CD8-positive, alpha-beta memory T cell (primary cell): ENCODE data around the gene KBTBD6. TPM values are rescaled to one million over a fixed set of nuclear protein-coding genes. Genes with fewer than 3 reads are reported as not detected.
A peak's percentile ranks its signal among the peaks of the same experiment; 100 is the strongest.

Experiments
- CTCF ChIA-PET: fragments of 350-600 bp; sonication (Branson Sonifier 250); formaldehyde crosslinking; loops from one replicate; lab custom pipeline; 2021; ENCODE audit warnings: antibody characterized with exemption; lab: Charles Lee
- POLR2A ChIA-PET: fragments of 350-600 bp; sonication (Branson Sonifier 250); formaldehyde crosslinking; loops from one replicate; lab custom pipeline; 2021; ENCODE audit warnings: antibody characterized with exemption; lab: Charles Lee
- DNase-seq, 5 donors: peaks; one replicate each; pipeline versions ENCODE4 v3.0.0 to v3.0.0-alpha.2; 2020 to 2022; ENCODE audit warnings: mixed read lengths in 1 of 5
- H3K27ac ChIP-seq: one replicate; pipeline ENCODE4 v1.7.0; 2013; ENCODE audit warnings: low read depth, mild to moderate bottlenecking, low read length, moderate library complexity
- H3K27me3 ChIP-seq: 2 replicates; pipeline ENCODE4 v1.7.0; 2013; ENCODE audit warnings: low read length, mild to moderate bottlenecking; ENCODE audit not compliant: insufficient read depth, poor library complexity, severe bottlenecking
- H3K36me3 ChIP-seq: 2 replicates; pipeline ENCODE4 v1.7.0; 2013; ENCODE audit warnings: mild to moderate bottlenecking, low read length, moderate library complexity; ENCODE audit not compliant: insufficient read depth
- H3K4me1 ChIP-seq: 2 replicates; pipeline ENCODE4 v1.7.0; 2013; ENCODE audit warnings: mild to moderate bottlenecking, low read length, moderate library complexity; ENCODE audit not compliant: insufficient read depth
- H3K4me3 ChIP-seq: 2 replicates; pipeline ENCODE4 v1.7.0; 2013; ENCODE audit warnings: mild to moderate bottlenecking, low read length
- H3K9me3 ChIP-seq: 2 replicates; pipeline ENCODE4 v1.7.0; 2013; ENCODE audit warnings: mild to moderate bottlenecking, low read length
- H3K27ac Mint-ChIP-seq, 8 donors: one replicate each; pipeline ENCODE4 v1.8.0; 2020 to 2021; ENCODE audit warnings: mixed read lengths in 8 of 8, mild to moderate bottlenecking in 6 of 8, inconsistent platforms in 3 of 8, moderate library complexity in 3 of 8
- H3K27me3 Mint-ChIP-seq, 2 donors: one replicate each; pipeline ENCODE4 v1.8.0; 2020 to 2021; ENCODE audit warnings: mixed read lengths in 2 of 2, mild to moderate bottlenecking in 1 of 2, moderate library complexity in 1 of 2
- H3K36me3 Mint-ChIP-seq, 3 donors: one replicate each; pipeline ENCODE4 v1.8.0; 2020 to 2021; ENCODE audit warnings: mixed read lengths in 3 of 3, inconsistent platforms in 1 of 3, mild to moderate bottlenecking in 1 of 3
- H3K4me1 Mint-ChIP-seq, 3 donors: one replicate each; pipeline ENCODE4 v1.8.0; 2020 to 2021; ENCODE audit warnings: mixed read lengths in 3 of 3, inconsistent platforms in 1 of 3, mild to moderate bottlenecking in 1 of 3
- H3K4me3 Mint-ChIP-seq, 7 donors: one replicate each; pipeline ENCODE4 v1.8.0; 2020 to 2021; ENCODE audit warnings: mixed read lengths in 7 of 7, mild to moderate bottlenecking in 6 of 7, moderate library complexity in 4 of 7, inconsistent platforms in 2 of 7
- H3K9me3 Mint-ChIP-seq, 5 donors: one replicate each; pipeline ENCODE4 v1.8.0; 2020 to 2022; ENCODE audit warnings: mixed read lengths in 5 of 5, mild to moderate bottlenecking in 3 of 5, moderate library complexity in 2 of 5, inconsistent platforms in 1 of 5
- polyA plus RNA-seq: library from polyadenylated mRNA; unstranded; fragments of 300-500 nt; fragmentation: Illumina TruSeq; gene quantifications from one replicate; pipeline ENCODE4 v1.2.3, GENCODE V29; 2021
- total RNA-seq, 2 experiments: library from RNA; stranded (reverse); gene quantifications; one replicate each; pipeline ENCODE4 v1.2.3, GENCODE V29; 2021

The KBTBD6 gene
- total and polyA plus RNA-seq, 3 experiments from 2014 or later: 4.4 to 6.5 (median 5.9) TPM

- peaks cover 25% of the 10 kb centered on the region for H3K9me3 ChIP-seq
- H3K27me3 ChIP-seq: no peaks in the 10 kb centered on the region
- ChIA-PET POLR2A (no interaction called here), CTCF (no interaction called here)
- H3K4me3 ChIP-seq: no peak overlapping the region
- DNase-seq: no peak
- Mint-ChIP-seq H3K36me3 (peaks cover 18 to 46% (median 29%) of the 10 kb centered on the region in 3 donors), H3K27me3 (no peaks in the 10 kb centered on the region), H3K27ac (no peak overlapping the region), H3K4me3 (no peak overlapping the region), H3K9me3 (peaks cover 28 to 36% (median 33%) of the 10 kb centered on the region in 5 donors), H3K4me1 (no peaks in the 10 kb centered on the region)
- H3K4me1 ChIP-seq: no peaks in the 10 kb centered on the region
- no peak overlapping the region for H3K27ac ChIP-seq
- H3K36me3 ChIP-seq: no peaks in the 10 kb centered on the region
These were observed 12.7 kb upstream of the KBTBD6 start for GRCh38 chr13:41145136-41145908.

GRCh38 chr13:41144576-41144975 is 12.0 kb upstream of the KBTBD6 start:
- H3K27me3 Mint-ChIP-seq: no peaks in the 10 kb centered on the region
- POLR2A ChIA-PET: no interaction called here
- H3K4me3 Mint-ChIP-seq: no peak overlapping the region

GRCh38 chr13:41139296-41139966 is 6.8 kb upstream of the KBTBD6 start:
- POLR2A ChIA-PET: no interaction called here
- CTCF ChIA-PET: no interaction called here
- Mint-ChIP-seq H3K4me3 (no peak overlapping the region), H3K27ac (no peak overlapping the region), H3K36me3 (peaks cover 0 to 8% (median 4%) of the 10 kb centered on the region in 3 donors), H3K27me3 (no peaks in the 10 kb centered on the region), H3K4me1 (peaks cover 7 to 8% (median 8%) of the 10 kb centered on the region in 3 donors), H3K9me3 (no peaks in the 10 kb centered on the region)
- H3K4me1 ChIP-seq: no peaks in the 10 kb centered on the region
- DNase-seq: no peak
- H3K27me3 ChIP-seq: no peaks in the 10 kb centered on the region
- H3K4me3 ChIP-seq: no peak overlapping the region
- H3K36me3 ChIP-seq: no peaks in the 10 kb centered on the region
- no peaks in the 10 kb centered on the region for H3K9me3 ChIP-seq
- no peak overlapping the region for H3K27ac ChIP-seq

More at GRCh38 chr13:41144576-41144975, 12.0 kb upstream of the KBTBD6 start:
- H3K4me1 Mint-ChIP-seq: peaks cover 3 to 4% (median 4%) of the 10 kb centered on the region in 3 donors
- Histone ChIP-seq H3K27me3 (no peaks in the 10 kb centered on the region), H3K4me3 (no peak overlapping the region), H3K27ac (no peak overlapping the region), H3K4me1 (no peaks in the 10 kb centered on the region), H3K36me3 (no peaks in the 10 kb centered on the region), H3K9me3 (peaks cover 20% of the 10 kb centered on the region)
- peaks cover 13 to 38% (median 21%) of the 10 kb centered on the region in 3 donors for H3K36me3 Mint-ChIP-seq
- H3K27ac Mint-ChIP-seq: no peak overlapping the region
- DNase-seq: no peak
- CTCF ChIA-PET: no interaction called here
- H3K9me3 Mint-ChIP-seq: peaks cover 22 to 29% (median 26%) of the 10 kb centered on the region in 5 donors

GRCh38 chr13:41137951-41138350 is 5.3 kb upstream of the KBTBD6 start:
- Mint-ChIP-seq H3K27me3 (no peaks in the 10 kb centered on the region), H3K4me3 (peak overlapping the region in 1 of 7 donors; percentile 17), H3K9me3 (no peaks in the 10 kb centered on the region), H3K27ac (no peak overlapping the region), H3K4me1 (peaks cover 19 to 20% (median 20%) of the 10 kb centered on the region in 3 donors), H3K36me3 (peaks cover 0 to 8% (median 4%) of the 10 kb centered on the region in 3 donors)
- DNase-seq: no peak
- no peaks in the 10 kb centered on the region for H3K27me3 ChIP-seq
- no peak overlapping the region for H3K27ac ChIP-seq
- peaks cover 9% of the 10 kb centered on the region for H3K4me1 ChIP-seq
- ChIA-PET POLR2A (no interaction called here), CTCF (no interaction called here)
- H3K9me3 ChIP-seq: no peaks in the 10 kb centered on the region
- no peaks in the 10 kb centered on the region for H3K36me3 ChIP-seq
- no peak overlapping the region for H3K4me3 ChIP-seq

GRCh38 chr13:41137241-41137640 is 4.6 kb upstream of the KBTBD6 start:
- H3K4me1 ChIP-seq: peaks cover 9% of the 10 kb centered on the region
- ChIA-PET CTCF (no interaction called here), POLR2A (no interaction called here)
- no peak for DNase-seq
- no peaks in the 10 kb centered on the region for H3K9me3 ChIP-seq
- H3K4me3 Mint-ChIP-seq: peak overlapping the region in 1 of 7 donors; percentile 17
- H3K9me3 Mint-ChIP-seq: no peaks in the 10 kb centered on the region
- no peak overlapping the region for H3K4me3 ChIP-seq
- H3K36me3 Mint-ChIP-seq: peaks cover 4 to 8% (median 7%) of the 10 kb centered on the region in 3 donors
- no peak overlapping the region for H3K27ac ChIP-seq
- H3K4me1 Mint-ChIP-seq: peaks cover 26 to 27% (median 27%) of the 10 kb centered on the region in 3 donors
- peak overlapping the region in 1 of 8 donors; percentile 48 for H3K27ac Mint-ChIP-seq
- H3K27me3 ChIP-seq: no peaks in the 10 kb centered on the region
- H3K36me3 ChIP-seq: no peaks in the 10 kb centered on the region
- H3K27me3 Mint-ChIP-seq: no peaks in the 10 kb centered on the region

GRCh38 chr13:41136396-41137031 is 3.9 kb upstream of the KBTBD6 start:
- Mint-ChIP-seq H3K36me3 (peaks cover 4 to 9% (median 8%) of the 10 kb centered on the region in 3 donors), H3K27ac (no peak overlapping the region), H3K4me3 (peak overlapping the region in 2 of 7 donors; percentile 33 to 84), H3K4me1 (peaks cover 29 to 35% (median 34%) of the 10 kb centered on the region in 3 donors), H3K9me3 (no peaks in the 10 kb centered on the region), H3K27me3 (no peaks in the 10 kb centered on the region)
- ChIA-PET POLR2A (no interaction called here), CTCF (no interaction called here)
- Histone ChIP-seq H3K9me3 (no peaks in the 10 kb centered on the region), H3K27ac (no peak overlapping the region), H3K36me3 (no peaks in the 10 kb centered on the region), H3K4me1 (peaks cover 13% of the 10 kb centered on the region), H3K27me3 (no peaks in the 10 kb centered on the region), H3K4me3 (no peak overlapping the region)
- no peak for DNase-seq

GRCh38 chr13:41133951-41134350 is 1.3 kb upstream of the KBTBD6 start:
- no peak for DNase-seq
- Histone ChIP-seq H3K36me3 (no peaks in the 10 kb centered on the region), H3K4me1 (peaks cover 30% of the 10 kb centered on the region), H3K9me3 (no peaks in the 10 kb centered on the region), H3K27me3 (no peaks in the 10 kb centered on the region), H3K27ac (no peak overlapping the region), H3K4me3 (no peak overlapping the region)
- peaks cover 4 to 9% (median 8%) of the 10 kb centered on the region in 3 donors for H3K36me3 Mint-ChIP-seq
- POLR2A ChIA-PET: no interaction called here
- H3K9me3 Mint-ChIP-seq: no peaks in the 10 kb centered on the region
- CTCF ChIA-PET: no interaction called here
- H3K27me3 Mint-ChIP-seq: no peaks in the 10 kb centered on the region
- peaks cover 41 to 50% (median 47%) of the 10 kb centered on the region in 3 donors for H3K4me1 Mint-ChIP-seq
- H3K27ac Mint-ChIP-seq: peak overlapping the region in 4 of 8 donors; percentile 5 to 78 (median 38)
- peak overlapping the region; percentile 96 to 100 (median 97) for H3K4me3 Mint-ChIP-seq
